ENCODE measurements around the gene FOXO6.

Gene FOXO6

DNA sequence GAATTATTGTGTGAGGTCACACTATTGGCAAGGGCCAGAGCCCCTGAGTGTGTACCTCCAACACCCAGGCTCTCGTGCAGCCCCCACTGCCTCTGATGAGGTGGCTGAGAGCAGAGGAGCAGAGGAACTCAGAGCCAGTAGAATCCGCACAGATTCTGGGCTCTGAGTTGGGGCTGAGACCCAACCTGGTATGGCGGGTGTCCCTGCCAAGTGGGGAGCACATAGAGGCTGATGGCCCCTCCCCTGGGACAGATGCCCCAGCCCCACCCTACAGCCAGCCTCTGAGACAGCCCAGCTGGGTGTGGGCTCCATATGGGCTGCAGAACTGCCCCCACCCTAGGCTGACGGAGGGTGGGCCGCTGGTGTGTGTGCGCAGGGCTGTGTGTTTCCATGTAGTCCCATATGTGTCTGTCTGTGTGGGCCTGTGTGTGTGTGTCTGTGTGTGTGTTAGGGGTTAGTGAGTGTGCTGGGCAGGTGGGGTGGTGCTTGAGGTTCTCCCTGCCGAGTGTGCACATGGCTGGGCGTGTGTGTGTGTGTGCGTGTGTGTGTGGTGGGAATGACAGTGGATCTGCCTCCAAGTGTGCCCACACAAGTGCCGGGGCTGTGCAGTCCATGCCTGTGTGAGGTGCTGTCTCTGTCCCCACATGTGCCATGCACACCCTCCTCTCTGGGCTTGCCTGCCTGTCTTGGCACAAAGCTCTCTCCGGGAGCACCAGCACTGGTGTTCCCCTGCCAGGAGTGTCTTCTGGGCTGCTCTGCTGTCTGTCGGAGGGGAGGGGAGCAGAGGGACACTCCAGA, 24.4 kb downstream of the FOXO6 start:
- DNase-seq (ENCODE audit: extremely low spot score): no peak
- ChIA-PET POLR2A (no interaction called here), CTCF (interaction anchor here (0.7 kb wide), 1 partner anchor 8 kb away, joined by 3 read pairs; no protein-coding TSS in a partner anchor)
- TF ChIP-seq CTCF (IDR thresholded peaks at IDR 0.05; ENCODE audit: control extremely low read depth, extremely low read depth, low read depth, missing control alignments): no peak

DNA sequence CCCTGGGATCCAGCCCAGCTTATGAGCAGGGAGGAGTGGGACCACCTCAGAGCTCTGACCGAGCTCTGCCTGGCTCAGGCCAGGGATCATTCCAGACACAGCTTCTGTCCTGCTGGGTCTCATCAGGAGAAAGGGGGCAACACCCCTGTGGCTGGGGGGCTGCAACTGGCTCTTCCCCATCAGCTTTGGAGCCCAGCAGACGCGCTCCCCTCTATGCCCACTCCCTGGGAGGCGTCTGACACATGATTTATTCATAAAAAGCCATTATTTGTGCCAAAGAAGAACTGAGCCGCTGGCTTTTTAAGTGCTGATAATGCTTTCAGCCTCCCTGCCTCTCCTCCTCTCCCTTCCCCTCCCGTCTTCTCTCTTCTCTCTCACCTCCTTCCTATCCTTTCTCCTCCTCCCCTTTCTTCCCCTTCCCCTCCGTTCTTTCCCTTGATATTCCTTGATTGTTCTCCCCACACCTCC, 25.0 kb downstream of the FOXO6 start:
- ChIA-PET POLR2A (no interaction called here), CTCF (interaction anchor here (0.7 kb wide), 1 partner anchor 9 kb away, joined by 3 read pairs; no protein-coding TSS in a partner anchor)
- DNase-seq (ENCODE audit: extremely low spot score): no peak
- TF ChIP-seq CTCF (IDR thresholded peaks at IDR 0.05; ENCODE audit: control extremely low read depth, extremely low read depth, low read depth, missing control alignments): no peak

DNA sequence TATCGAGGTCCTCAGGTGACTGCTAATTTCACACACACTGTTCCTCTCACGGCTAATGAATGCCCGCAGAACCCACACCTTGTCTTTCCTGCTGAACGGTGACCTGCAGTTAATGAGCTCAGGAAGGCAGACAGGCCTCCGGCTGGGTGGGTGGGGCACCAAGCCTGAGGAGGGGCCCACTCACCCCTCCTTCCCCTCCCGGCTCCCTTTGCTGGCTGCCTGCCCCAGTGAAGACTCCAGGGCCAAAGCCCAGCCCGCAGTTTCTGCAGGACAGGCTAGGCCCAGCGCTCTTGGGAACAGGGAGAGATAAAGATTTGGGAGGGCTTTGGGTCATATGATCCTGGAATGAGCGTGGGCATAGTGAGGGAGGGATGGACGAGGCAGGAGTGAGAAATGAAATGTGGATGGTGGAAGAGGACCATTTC, 26.4 kb downstream of the FOXO6 start:
- ChIA-PET POLR2A (no interaction called here), CTCF (interaction anchor here (1.0 to 1.4 kb wide), 2 partner anchors 17 to 75 kb away, joined by 3 read pairs; no protein-coding TSS in a partner anchor)
- no peak for TF ChIP-seq CTCF (IDR thresholded peaks at IDR 0.05; ENCODE audit: control extremely low read depth, extremely low read depth, low read depth, missing control alignments)
- DNase-seq (ENCODE audit: extremely low spot score): no peak

DNA sequence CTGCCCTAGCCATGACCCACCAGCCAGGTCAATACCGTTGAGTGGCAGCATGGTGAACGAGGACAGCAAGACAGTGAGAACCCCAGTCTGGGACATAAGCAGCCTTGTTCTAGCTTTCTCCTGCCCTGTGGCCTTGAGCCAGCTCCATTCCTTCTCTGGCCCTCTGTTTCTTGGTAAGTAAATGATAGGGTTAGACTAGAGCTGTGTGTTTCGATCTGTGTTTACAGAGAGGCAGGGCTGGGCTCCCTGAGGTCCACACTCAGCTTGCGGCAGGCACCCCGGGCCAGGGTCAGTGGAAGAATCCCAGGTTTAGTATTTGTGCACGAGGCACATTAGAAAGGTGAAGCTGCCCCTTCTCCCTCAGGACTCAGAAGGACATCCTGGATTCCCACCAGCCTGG, 27.3 kb downstream of the FOXO6 start:
- ChIA-PET CTCF (interaction anchor here (1.4 kb wide), 1 partner anchor 76 kb away, joined by 3 read pairs; no protein-coding TSS in a partner anchor), POLR2A (no interaction called here)
- no peak for DNase-seq (ENCODE audit: extremely low spot score)
- TF ChIP-seq CTCF (IDR thresholded peaks at IDR 0.05; ENCODE audit: control extremely low read depth, extremely low read depth, low read depth, missing control alignments): no peak

DNA sequence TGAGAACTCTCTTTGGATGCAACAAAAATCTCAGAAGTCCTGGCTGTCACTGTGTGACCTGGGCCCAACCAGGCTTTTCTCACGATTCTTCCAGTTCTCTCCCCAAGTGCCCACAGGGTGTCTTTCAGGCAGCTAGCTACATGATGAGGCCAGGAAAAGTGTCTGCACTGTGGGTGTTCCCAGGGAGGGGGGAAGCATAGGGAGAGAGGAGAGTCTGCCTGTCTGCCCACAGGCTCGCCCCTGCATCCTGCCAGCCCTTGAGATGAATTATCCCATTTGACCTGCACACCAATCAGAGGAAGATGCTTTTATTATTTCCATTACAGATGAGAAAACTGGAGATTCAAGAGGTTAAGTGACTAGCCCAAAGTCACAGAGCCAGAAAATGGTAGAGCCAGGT, 27.8 kb downstream of the FOXO6 start:
- TF ChIP-seq CTCF (IDR thresholded peaks at IDR 0.05; ENCODE audit: control extremely low read depth, extremely low read depth, low read depth, missing control alignments): no peak
- CTCF ChIA-PET: interaction anchor here (1.4 kb wide), 1 partner anchor 76 kb away, joined by 3 read pairs; no protein-coding TSS in a partner anchor
- no peak for DNase-seq (ENCODE audit: extremely low spot score)
- POLR2A ChIA-PET: no interaction called here

DNA sequence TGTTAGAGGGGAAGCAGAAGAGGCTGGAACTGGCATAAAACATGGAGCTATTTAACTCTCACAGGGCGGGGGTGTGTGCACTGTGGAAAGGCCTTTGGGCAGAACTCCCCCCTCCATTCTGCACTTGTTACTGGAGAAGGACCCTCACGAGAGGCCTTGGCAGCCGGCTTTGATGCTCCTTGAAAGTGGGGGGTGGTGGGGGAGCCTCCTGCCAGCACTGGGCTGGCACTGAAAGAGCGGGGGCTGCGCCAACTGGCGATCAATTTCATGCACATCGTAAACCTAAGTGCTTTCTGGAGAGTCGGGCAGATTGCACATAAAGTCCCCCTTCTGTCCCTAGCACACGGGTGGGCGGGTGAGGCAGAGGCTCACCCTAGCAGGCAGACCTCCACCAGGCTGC, 28.9 kb downstream of the FOXO6 start:
- CTCF ChIA-PET: interaction anchor here (1.2 kb wide), 1 partner anchor 75 kb away, joined by 3 read pairs; no protein-coding TSS in a partner anchor
- no peak for DNase-seq (ENCODE audit: extremely low spot score)
- no peak for TF ChIP-seq CTCF (IDR thresholded peaks at IDR 0.05; ENCODE audit: control extremely low read depth, extremely low read depth, low read depth, missing control alignments)
- POLR2A ChIA-PET: no interaction called here
